Measurements from ENCODE around the gene MAPK8. TPM values are rescaled to one million over a fixed set of nuclear protein-coding genes. Genes with fewer than 3 reads are reported as not detected.

MAPK8 gene
- total RNA-seq, 1 donor from 2014 or later: 52.3 TPM

DNA sequence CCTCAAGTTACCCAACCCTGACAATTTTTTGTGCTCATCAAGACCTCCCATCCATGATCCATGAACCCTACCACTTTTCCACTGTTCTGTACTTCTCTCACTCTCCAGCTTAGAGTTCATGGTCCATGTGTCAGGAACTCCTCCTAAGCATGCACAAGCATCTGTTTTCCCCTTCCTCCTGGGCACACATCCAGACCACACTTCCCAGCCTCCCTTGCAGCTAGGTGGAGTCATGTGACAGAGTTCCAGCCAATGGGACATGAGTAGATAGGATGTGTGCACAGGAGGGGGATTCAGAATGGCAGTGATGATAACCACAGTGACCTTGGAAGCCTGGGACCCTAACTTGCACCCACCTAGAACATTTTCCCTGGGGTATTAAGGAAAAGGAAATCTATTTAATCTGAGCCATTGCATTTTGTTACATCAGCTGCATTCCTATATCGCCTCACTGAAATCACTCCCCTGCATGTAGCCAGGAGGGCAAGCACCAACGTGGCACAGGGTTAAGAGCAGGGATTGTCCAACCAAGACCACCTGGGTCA lies 22.4 kb upstream of the MAPK8 start:
- peaks cover 15% of the 10 kb centered on the region for H3K9me3 Mint-ChIP-seq
- intact Hi-C loops (cut with micrococcal nuclease): no loop called here
- H3K4me3 Mint-ChIP-seq: no peak overlapping the region
- peaks cover 11% of the 10 kb centered on the region for H3K27me3 Mint-ChIP-seq (ENCODE audit: insufficient read depth)
- H3K4me1 Mint-ChIP-seq (ENCODE audit: low read depth): no peaks in the 10 kb centered on the region
- no peak overlapping the region for H3K27ac Mint-ChIP-seq
- no peaks in the 10 kb centered on the region for H3K36me3 Mint-ChIP-seq (ENCODE audit: low read depth)
- DNase-seq (ENCODE audit: low spot score): no peak

DNA sequence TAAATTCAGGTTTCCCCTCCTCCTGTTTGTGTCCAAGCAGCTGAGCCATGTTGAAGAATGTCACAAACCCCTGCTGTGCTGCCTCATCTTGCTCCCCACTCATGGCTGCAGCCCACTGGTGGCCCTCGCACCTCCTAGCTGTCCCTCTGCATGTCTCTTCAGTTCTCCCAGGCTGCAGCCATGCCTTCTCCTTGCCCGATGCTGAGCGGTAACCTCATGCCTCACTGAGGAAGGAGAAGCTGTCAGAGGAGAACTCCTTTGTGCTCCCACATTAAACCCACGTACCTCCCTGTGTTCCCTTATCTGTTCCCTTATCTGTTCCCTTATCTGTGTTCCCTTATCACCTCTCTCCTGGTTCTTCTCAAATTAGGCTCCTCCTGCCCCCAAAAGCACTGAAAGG lies 21.7 kb upstream of the MAPK8 start:
- H3K9me3 Mint-ChIP-seq: peaks cover 15% of the 10 kb centered on the region
- intact Hi-C loops (cut with micrococcal nuclease): no loop called here
- no peak for DNase-seq (ENCODE audit: low spot score)
- no peak overlapping the region for H3K4me3 Mint-ChIP-seq
- H3K27ac Mint-ChIP-seq: no peak overlapping the region
- no peaks in the 10 kb centered on the region for H3K36me3 Mint-ChIP-seq (ENCODE audit: low read depth)
- no peaks in the 10 kb centered on the region for H3K4me1 Mint-ChIP-seq (ENCODE audit: low read depth)
- H3K27me3 Mint-ChIP-seq (ENCODE audit: insufficient read depth): peaks cover 9% of the 10 kb centered on the region

DNA sequence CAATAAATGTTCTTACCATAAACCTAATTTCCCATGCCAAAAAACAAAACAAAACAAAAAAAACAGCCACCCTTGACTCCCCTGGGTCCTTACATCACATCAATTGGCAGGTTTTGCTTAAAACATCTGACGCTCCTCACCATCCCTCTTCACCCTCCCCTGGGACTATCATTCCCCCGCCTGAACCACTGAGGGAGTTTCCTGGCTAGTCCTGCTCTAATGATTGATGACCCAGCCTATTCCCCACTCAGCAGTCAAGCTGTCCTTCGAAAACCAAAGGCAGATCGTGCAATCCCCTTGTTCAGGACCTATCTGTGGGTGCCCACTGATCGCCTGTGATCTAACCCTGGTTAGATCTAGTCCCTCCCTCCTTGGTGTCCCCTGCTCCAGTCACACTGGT lies 20.8 kb upstream of the MAPK8 start:
- Mint-ChIP-seq H3K36me3 (ENCODE audit: low read depth) (no peaks in the 10 kb centered on the region), H3K9me3 (peaks cover 15% of the 10 kb centered on the region), H3K4me3 (no peak overlapping the region), H3K4me1 (ENCODE audit: low read depth) (no peaks in the 10 kb centered on the region), H3K27ac (no peak overlapping the region), H3K27me3 (ENCODE audit: insufficient read depth) (peaks cover 9% of the 10 kb centered on the region)
- DNase-seq (ENCODE audit: low spot score): no peak
- intact Hi-C loops (cut with micrococcal nuclease): no loop called here

DNA sequence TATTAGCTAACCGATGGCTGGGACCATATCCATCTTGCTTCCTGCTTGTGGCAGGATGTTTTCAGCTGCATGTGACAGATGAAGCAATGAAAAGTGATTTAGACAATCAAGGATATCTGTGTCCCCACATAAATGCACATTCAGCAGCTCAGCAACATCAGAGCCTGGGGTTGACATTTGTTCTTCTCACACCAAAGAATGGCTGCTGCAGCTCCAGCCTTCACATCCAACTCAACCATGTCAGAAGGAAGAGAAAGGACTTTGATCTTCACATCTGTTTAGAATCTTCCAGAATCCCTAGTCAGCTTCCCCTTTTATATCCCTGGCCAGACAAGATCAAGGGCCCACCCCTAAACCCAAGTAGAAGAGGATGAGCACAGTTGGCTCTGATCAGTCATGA lies 20.1 kb upstream of the MAPK8 start:
- Mint-ChIP-seq H3K27me3 (ENCODE audit: insufficient read depth) (peaks cover 10% of the 10 kb centered on the region), H3K9me3 (peaks cover 13% of the 10 kb centered on the region), H3K4me1 (ENCODE audit: low read depth) (no peaks in the 10 kb centered on the region), H3K4me3 (no peak overlapping the region), H3K36me3 (ENCODE audit: low read depth) (no peaks in the 10 kb centered on the region), H3K27ac (no peak overlapping the region)
- no peak for DNase-seq (ENCODE audit: low spot score)
- intact Hi-C loops (cut with micrococcal nuclease): no loop called here

DNA sequence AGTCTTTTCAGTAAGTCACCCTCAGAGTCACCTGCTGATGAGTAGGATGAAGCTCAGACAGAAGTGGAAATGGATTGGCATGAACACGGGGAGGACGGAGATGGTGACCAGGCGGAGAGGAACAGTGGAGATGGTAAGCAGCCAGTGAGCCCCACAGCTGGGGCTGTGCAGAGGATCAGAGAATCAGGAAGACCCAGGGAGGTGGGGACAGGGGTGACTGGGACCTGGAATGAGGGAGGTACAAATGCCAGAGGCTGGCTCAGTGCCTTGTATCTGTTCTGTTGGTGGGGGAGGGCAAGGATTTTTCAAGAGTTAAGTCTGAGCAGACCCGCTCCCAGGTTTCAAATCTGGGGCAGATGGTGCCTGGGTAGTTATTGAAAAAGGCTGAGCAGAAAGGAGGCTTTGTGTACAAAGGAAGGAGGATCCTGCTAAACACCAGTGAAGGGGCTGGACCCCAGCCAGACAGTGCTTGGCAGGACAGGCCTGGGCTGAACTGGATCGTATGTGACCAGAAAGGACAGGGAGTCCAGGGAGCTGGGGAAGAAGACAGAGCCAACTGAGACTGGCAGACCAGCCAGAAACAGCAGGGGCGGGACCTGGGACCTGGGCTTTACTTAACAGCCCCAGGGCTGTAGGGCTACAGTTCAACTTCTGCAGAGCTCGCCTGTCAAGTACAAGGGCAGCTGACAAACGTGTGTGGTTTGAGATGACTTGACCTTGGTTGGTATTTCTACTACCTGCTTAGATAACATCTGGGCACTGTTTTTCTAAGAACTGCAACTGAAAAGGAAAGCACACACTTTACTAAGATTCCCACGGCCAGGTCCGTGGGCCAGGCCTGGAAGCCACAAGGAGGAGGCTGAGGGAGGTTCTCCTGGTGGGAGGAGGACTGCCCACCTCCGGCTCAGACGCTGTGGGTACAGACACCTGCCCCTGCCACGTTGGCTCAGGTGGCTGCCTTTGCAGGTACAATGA lies 18.8 kb upstream of the MAPK8 start:
- DNase-seq (ENCODE audit: low spot score): no peak
- peaks cover 9% of the 10 kb centered on the region for H3K9me3 Mint-ChIP-seq
- H3K27me3 Mint-ChIP-seq (ENCODE audit: insufficient read depth): peaks cover 8% of the 10 kb centered on the region
- no peaks in the 10 kb centered on the region for H3K4me1 Mint-ChIP-seq (ENCODE audit: low read depth)
- no peaks in the 10 kb centered on the region for H3K36me3 Mint-ChIP-seq (ENCODE audit: low read depth)
- H3K4me3 Mint-ChIP-seq: no peak overlapping the region
- intact Hi-C loops (cut with micrococcal nuclease): no loop called here
- H3K27ac Mint-ChIP-seq: no peak overlapping the region

DNA sequence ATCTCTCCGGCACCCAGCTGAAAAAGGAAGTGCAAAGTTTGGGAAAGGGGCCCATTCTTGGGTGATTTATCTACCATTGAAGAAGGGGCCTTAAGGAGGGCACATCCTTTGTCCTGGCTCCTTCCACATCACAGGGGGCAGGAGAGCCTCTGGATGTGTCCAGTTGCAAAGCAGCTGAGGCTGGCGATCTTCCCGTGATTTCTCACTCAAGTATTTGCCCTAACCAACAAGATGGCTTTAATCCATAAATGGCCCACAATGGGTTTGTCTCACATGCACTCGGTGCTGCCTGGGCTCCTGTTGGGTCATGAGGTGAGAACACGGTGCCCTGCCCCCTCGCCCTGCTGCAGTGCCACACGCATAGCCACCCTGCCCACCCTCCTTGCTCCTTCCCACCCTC lies 17.8 kb upstream of the MAPK8 start:
- DNase-seq (ENCODE audit: low spot score): no peak
- H3K27me3 Mint-ChIP-seq (ENCODE audit: insufficient read depth): peaks cover 9% of the 10 kb centered on the region
- H3K27ac Mint-ChIP-seq: no peak overlapping the region
- intact Hi-C loops (cut with micrococcal nuclease): loop anchor here (1.0 kb wide), 1 partner anchor 73 kb away; no protein-coding TSS in a partner anchor
- H3K4me3 Mint-ChIP-seq: no peak overlapping the region
- peaks cover 8% of the 10 kb centered on the region for H3K9me3 Mint-ChIP-seq
- H3K4me1 Mint-ChIP-seq (ENCODE audit: low read depth): no peaks in the 10 kb centered on the region
- no peaks in the 10 kb centered on the region for H3K36me3 Mint-ChIP-seq (ENCODE audit: low read depth)

DNA sequence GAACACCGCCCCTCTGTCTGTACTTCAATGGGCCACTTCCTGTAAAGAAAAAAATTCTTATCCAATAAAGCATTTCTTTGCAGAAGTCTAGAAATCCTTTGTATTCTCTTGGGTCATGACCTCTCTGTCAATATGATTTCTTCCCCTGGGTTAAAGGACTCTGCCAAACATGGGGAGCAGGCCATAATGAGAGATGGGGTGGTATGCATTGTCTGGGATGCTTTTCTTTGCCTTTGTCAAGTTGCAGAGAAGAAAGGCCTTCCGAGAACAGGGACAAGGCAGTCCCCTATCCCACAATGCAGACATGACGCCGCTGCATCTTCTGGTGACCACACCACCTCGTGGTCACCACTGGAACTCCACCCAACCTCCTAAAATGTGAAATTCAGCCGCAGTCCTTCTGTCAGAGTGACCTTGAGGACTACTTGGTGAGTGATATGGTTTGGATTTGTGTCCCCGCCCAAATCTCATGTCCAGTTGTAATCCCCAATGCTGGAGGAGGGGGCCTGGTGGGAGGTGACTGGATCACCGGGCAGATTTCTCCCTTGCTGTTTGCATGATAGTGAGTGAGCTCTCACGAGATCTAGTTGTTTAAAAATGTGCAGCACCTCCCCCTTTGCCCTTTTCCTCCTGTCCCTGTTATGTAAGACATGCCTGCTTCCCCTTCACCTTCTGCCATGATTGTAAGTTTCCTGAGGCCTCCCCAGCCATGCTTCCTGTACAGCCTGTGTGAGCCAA lies 16.8 kb upstream of the MAPK8 start:
- no peak for DNase-seq (ENCODE audit: low spot score)
- no peak overlapping the region for H3K27ac Mint-ChIP-seq
- intact Hi-C loops (cut with micrococcal nuclease): loop anchor here (1.0 kb wide), 1 partner anchor 74 kb away; no protein-coding TSS in a partner anchor
- H3K27me3 Mint-ChIP-seq (ENCODE audit: insufficient read depth): peaks cover 9% of the 10 kb centered on the region
- no peaks in the 10 kb centered on the region for H3K9me3 Mint-ChIP-seq
- no peaks in the 10 kb centered on the region for H3K4me1 Mint-ChIP-seq (ENCODE audit: low read depth)
- H3K4me3 Mint-ChIP-seq: no peak overlapping the region
- H3K36me3 Mint-ChIP-seq (ENCODE audit: low read depth): no peaks in the 10 kb centered on the region

DNA sequence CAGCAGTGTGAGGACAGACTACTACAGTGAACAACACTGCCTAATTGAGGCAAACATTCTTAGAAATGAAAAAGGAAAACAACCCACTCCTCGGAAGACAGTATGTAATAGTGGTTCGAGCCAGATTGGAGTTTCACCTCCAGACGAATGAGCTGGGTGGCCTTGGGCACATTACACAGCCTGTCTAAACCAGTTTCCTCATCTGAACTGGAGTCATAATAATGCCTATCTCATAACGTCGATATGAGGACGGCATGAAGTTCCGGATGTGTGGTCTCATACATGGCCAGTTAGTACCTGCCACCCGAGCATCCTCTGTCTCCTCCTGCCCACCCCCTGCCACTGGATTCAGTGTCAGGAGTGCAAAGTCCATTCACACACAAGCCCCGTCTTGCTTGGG lies 16.2 kb upstream of the MAPK8 start:
- Mint-ChIP-seq H3K27ac (no peak overlapping the region), H3K36me3 (ENCODE audit: low read depth) (no peaks in the 10 kb centered on the region), H3K27me3 (ENCODE audit: insufficient read depth) (peaks cover 9% of the 10 kb centered on the region), H3K4me3 (no peak overlapping the region), H3K4me1 (ENCODE audit: low read depth) (no peaks in the 10 kb centered on the region), H3K9me3 (no peaks in the 10 kb centered on the region)
- DNase-seq (ENCODE audit: low spot score): no peak
- intact Hi-C loops (cut with micrococcal nuclease): no loop called here

DNA sequence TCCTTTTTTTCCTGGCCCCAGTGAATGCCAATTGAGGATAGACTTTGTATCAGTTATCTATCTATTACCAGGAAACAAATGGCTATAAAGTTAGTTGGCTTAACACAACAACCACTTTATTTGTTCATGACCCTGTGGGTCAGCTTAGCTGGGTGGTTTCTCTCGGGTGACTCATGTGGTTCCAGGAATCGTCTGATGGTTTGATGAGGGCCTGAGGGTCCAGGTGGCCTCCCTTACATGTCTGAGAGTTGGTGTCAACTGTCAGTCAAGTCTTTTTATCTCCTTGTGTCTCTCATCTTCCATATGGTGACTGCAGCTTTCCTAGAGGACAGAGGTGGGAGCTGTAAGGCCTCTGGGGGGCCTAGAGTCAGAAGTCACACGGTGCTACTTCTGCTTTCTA lies 15.3 kb upstream of the MAPK8 start:
- H3K9me3 Mint-ChIP-seq: no peaks in the 10 kb centered on the region
- DNase-seq (ENCODE audit: low spot score): no peak

DNA sequence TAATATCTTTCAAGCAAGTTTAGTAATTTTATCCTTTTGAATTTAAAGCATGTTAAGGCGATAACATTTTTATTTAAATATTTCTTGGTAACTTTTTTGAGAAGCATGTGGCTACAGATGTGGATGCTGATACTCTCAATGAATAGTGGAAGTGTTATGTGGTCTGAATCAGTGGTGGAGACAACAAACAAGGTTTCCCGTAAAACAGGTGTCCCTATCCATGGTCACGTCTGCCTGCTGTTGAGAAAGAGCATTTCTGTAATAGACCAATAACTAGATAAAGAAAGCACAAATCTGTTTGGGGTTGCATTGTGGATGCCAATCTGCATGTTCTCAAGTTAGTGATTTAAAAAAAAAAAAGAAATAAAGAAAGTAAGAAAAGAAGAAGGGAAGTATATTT lies 13.9 kb upstream of the MAPK8 start:
- intact Hi-C loops (cut with micrococcal nuclease): no loop called here
- Mint-ChIP-seq H3K9me3 (no peaks in the 10 kb centered on the region), H3K27me3 (ENCODE audit: insufficient read depth) (peaks cover 4% of the 10 kb centered on the region), H3K27ac (no peak overlapping the region), H3K4me1 (ENCODE audit: low read depth) (no peaks in the 10 kb centered on the region), H3K36me3 (ENCODE audit: low read depth) (no peaks in the 10 kb centered on the region), H3K4me3 (no peak overlapping the region)
- DNase-seq (ENCODE audit: low spot score): no peak

More for the DNA sequence above, 15.3 kb upstream of the MAPK8 start:
- Mint-ChIP-seq H3K36me3 (ENCODE audit: low read depth) (no peaks in the 10 kb centered on the region), H3K27ac (no peak overlapping the region), H3K4me3 (no peak overlapping the region), H3K27me3 (ENCODE audit: insufficient read depth) (peaks cover 4% of the 10 kb centered on the region), H3K4me1 (ENCODE audit: low read depth) (no peaks in the 10 kb centered on the region)
- intact Hi-C loops (cut with micrococcal nuclease): no loop called here

DNA sequence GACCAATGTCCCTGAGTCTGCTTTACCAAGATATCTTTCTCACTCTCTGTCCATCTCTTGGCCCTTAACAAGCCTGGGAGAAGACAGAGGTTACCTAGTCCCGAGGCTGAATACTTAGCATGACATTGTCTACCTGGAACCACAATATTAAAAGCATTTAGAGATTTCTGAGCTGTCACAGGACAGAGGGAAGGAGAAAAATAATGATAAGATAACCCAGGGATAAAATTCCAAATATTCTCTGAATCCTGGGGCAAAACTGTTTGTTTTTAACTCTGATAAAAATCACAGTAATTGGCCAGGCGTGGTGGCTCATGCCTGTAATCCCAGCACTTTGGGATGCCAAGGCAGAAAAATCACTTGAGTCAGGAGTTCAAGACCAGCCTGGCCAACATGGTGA lies 12.0 kb upstream of the MAPK8 start:
- H3K27ac Mint-ChIP-seq: no peak overlapping the region
- H3K4me1 Mint-ChIP-seq (ENCODE audit: low read depth): no peaks in the 10 kb centered on the region
- no peaks in the 10 kb centered on the region for H3K36me3 Mint-ChIP-seq (ENCODE audit: low read depth)
- peaks cover 9% of the 10 kb centered on the region for H3K27me3 Mint-ChIP-seq (ENCODE audit: insufficient read depth)
- intact Hi-C loops (cut with micrococcal nuclease): no loop called here
- no peak overlapping the region for H3K4me3 Mint-ChIP-seq
- no peak for DNase-seq (ENCODE audit: low spot score)
- no peaks in the 10 kb centered on the region for H3K9me3 Mint-ChIP-seq

DNA sequence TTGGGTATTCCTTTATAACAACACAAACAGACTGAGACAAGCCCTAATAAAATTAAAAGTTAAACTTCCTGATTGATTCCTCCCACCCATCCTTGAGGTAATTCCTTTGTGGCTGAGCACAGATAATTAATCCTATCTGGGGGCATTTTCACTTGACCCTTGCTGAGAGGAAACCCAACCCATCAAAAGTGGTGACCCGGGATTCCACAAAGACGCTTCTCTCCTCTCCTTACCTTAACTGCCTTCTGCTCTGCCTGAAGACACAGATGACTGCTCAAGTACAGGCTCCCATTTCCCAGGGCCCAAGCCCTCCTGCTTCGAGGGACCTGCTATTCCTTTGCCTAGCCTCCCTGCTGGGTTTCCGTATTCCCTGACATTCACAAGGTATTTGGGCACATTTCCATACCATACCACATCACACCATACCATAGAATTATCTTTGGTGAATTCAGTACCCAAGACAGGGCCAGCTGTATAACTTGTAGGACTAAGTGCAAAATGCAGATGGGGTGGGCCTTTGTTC lies 9.8 kb upstream of the MAPK8 start:
- DNase-seq (ENCODE audit: low spot score): no peak
- Mint-ChIP-seq H3K27ac (no peak overlapping the region), H3K4me1 (ENCODE audit: low read depth) (no peaks in the 10 kb centered on the region), H3K9me3 (no peaks in the 10 kb centered on the region), H3K4me3 (no peak overlapping the region), H3K27me3 (ENCODE audit: insufficient read depth) (peaks cover 8% of the 10 kb centered on the region), H3K36me3 (ENCODE audit: low read depth) (no peaks in the 10 kb centered on the region)
- intact Hi-C loops (cut with micrococcal nuclease): no loop called here

DNA sequence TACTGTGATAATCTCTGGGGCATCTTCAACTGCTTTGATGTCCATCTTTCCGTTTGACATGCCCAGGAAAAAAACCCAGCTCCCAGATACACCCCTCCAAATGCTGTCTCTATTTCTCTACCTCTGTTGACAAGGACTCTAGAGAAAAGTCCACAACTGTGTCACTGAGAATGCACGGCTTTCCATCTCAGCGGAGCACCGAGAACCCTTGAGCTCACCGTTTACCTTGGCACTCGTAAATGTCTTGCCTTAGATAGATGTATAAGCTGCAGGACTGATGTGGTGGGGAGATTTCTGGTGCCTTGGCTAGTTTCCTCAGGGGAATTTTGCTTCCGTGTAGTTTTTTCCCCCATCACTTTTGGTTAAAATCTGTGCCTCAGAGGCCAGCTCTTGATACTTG lies 7.4 kb upstream of the MAPK8 start:
- DNase-seq (ENCODE audit: low spot score): no peak
- Mint-ChIP-seq H3K9me3 (no peaks in the 10 kb centered on the region), H3K4me3 (no peak overlapping the region), H3K36me3 (ENCODE audit: low read depth) (no peaks in the 10 kb centered on the region), H3K4me1 (ENCODE audit: low read depth) (no peaks in the 10 kb centered on the region), H3K27ac (no peak overlapping the region), H3K27me3 (ENCODE audit: insufficient read depth) (peaks cover 13% of the 10 kb centered on the region)
- intact Hi-C loops (cut with micrococcal nuclease): no loop called here

All from activated T-helper 1 cell treated with anti-CD3 and anti-CD28 coated beads, Interleukin-12 subunit alpha, Interleukin-12 subunit beta, Interleukin-2, Interleukin-4 antibody, amounts not matched to agents 30 ng/mL and 10 ng/mL and 1 ng/mL, durations not matched to agents 14 hours and 24 hours and 36 hours (primary cell).